K562 (cell line): ENCODE results near the gene KRT82. TPM values are rescaled to one million over a fixed set of nuclear protein-coding genes. Genes with fewer than 3 reads are reported as not detected.

Source experiments
- ATAC-seq: fragments of 200-7000 bp; cut with Tn5 transposase; 3 replicates; pipeline ENCODE4 v1.9.1; 2020; ENCODE audit warnings: moderate library complexity
- BruUV-seq: library from RNA; stranded (reverse); fragments of 400-500 nt; replicated peaks from 2 replicates; lab custom pipeline; 2021; lab: Mats Ljungman, UMichigan
- CTCF ChIA-PET: fragments of 300-600 bp; formaldehyde crosslinking; extraction: SDS; loops from one replicate; lab custom pipeline; 2021; ENCODE audit warnings: low intra/inter-chr PET ratio; lab: Yijun Ruan, JAX
- POLR2A ChIA-PET: fragments of 300-600, 350-650 bp; sonication (Branson Sonifier 250); formaldehyde crosslinking; extraction: SDS; loops from one replicate; lab custom pipeline; 2021; ENCODE audit warnings: antibody characterized with exemption, inconsistent platforms; lab: Yijun Ruan, JAX
- DNase-seq, 4 experiments: peaks; one replicate each; pipeline versions ENCODE4 v3.0.0 to v3.0.0-alpha.2; 2011 to 2018; ENCODE audit warnings: low spot score in 3 of 4, mixed read lengths in 3 of 4; ENCODE audit errors: extremely low read depth in 1 of 4
- FAIRE-seq: peaks from 2 replicates; lab custom pipeline; 2011; peaks lifted over from hg19 to GRCh38; lab: Jason Lieb, UNC
- H2AFZ ChIP-seq: 2 replicates; pipeline ENCODE4 v1.6.0; 2011; ENCODE audit warnings: low read depth, low read length, control low read depth, inconsistent platforms
- H3K27ac ChIP-seq: fragments of 200-600 bp; 3 replicates; pipeline ENCODE4 v1.8.0; 2011; ENCODE audit warnings: low read depth, mild to moderate bottlenecking, control low read depth, inconsistent platforms, low read length, moderate library complexity, mixed read lengths; ENCODE audit errors: extremely low read depth
- H3K27me3 ChIP-seq, 2 experiments: fragments of 300-600 bp in 1 of 2; 2 replicates in 1 of 2; 3 replicates in 1 of 2; pipeline versions ENCODE4 v1.6.0 to v1.8.0; 2011; ENCODE audit warnings: inconsistent platforms in 2 of 2, low read length in 2 of 2, mild to moderate bottlenecking in 1 of 2, mixed read lengths in 1 of 2, moderate library complexity in 1 of 2; ENCODE audit not compliant: control insufficient read depth in 2 of 2, insufficient read depth in 2 of 2
- H3K36me3 ChIP-seq: fragments of 300-600 bp; 3 replicates; pipeline ENCODE4 v1.8.0; 2011; ENCODE audit warnings: mild to moderate bottlenecking, low read length, inconsistent platforms; ENCODE audit not compliant: control insufficient read depth, insufficient read depth
- H3K4me1 ChIP-seq, 2 experiments: fragments of 200-600 bp in 1 of 2; replicated peaks in 1 of 2; 2 replicates in 1 of 2; 3 replicates in 1 of 2; pipeline versions ENCODE4 v1.5.1 to v1.8.0; 2011; ENCODE audit warnings: inconsistent platforms in 2 of 2, low read length in 2 of 2, mild to moderate bottlenecking in 1 of 2, mixed read lengths in 1 of 2, moderate library complexity in 1 of 2; ENCODE audit not compliant: control insufficient read depth in 2 of 2, insufficient read depth in 2 of 2
- H3K4me2 ChIP-seq: 2 replicates; pipeline ENCODE4 v1.6.1; 2011; ENCODE audit warnings: low read length, control low read depth, inconsistent platforms, mixed read lengths; ENCODE audit not compliant: insufficient read depth
- H3K4me3 ChIP-seq: fragments of 200-600 bp; sonication (generic), shearing (Covaris generic); 2 replicates; pipeline ENCODE4 v1.5.1; 2016; ENCODE audit warnings: control low read depth, inconsistent platforms
- H3K79me2 ChIP-seq: fragments of 200-600 bp; 3 replicates; pipeline ENCODE4 v1.8.0; 2011; ENCODE audit warnings: low read length, inconsistent platforms; ENCODE audit not compliant: control insufficient read depth, insufficient read depth
- H3K9ac ChIP-seq, 2 experiments: 2 replicates each; pipeline versions ENCODE4 v1.6.0 to v1.6.1; 2011; ENCODE audit warnings: low read depth in 2 of 2, low read length in 2 of 2, control low read depth in 1 of 2, inconsistent platforms in 1 of 2, mild to moderate bottlenecking in 1 of 2, mixed read lengths in 1 of 2; ENCODE audit not compliant: insufficient read depth in 1 of 2
- H3K9me1 ChIP-seq: one replicate; pipeline ENCODE4 v1.6.0; 2011; ENCODE audit warnings: inconsistent platforms, mild to moderate bottlenecking, low read length, moderate library complexity; ENCODE audit not compliant: control insufficient read depth, insufficient read depth
- H3K9me3 ChIP-seq: replicated peaks from 2 replicates; pipeline ENCODE4 v1.5.1; 2011; ENCODE audit warnings: low read depth, low read length, inconsistent platforms; ENCODE audit not compliant: control insufficient read depth, insufficient read depth
- H4K20me1 ChIP-seq: replicated peaks from 2 replicates; pipeline ENCODE4 v1.6.1; 2011; ENCODE audit warnings: low read length, inconsistent platforms, mixed read lengths; ENCODE audit not compliant: control insufficient read depth, insufficient read depth
- BCL6 ChIP-seq: fragments of 250-450 bp; sonication (Bioruptor Pico); IDR thresholded peaks from 2 replicates; pipeline ENCODE4 v1.4.0; 2020
- CEBPB ChIP-seq: fragments of 450-650 bp; IDR thresholded peaks from 2 replicates; pipeline ENCODE4 v1.6.1; 2016; ENCODE audit warnings: missing genetic modification characterization, missing compliant biosample characterization
- CEBPG ChIP-seq, 3 experiments: fragments of 200-800 bp in 1 of 3; sonication (Bioruptor generic) in 1 of 3; sonication (generic) in 1 of 3; formaldehyde crosslinking in 1 of 3; IDR thresholded peaks in 2 of 3; conservative IDR thresholded peaks in 1 of 3; 2 replicates each; pipeline versions ENCODE4 v1.6.1 to v1.8.0; 2016 to 2022; ENCODE audit warnings: missing compliant biosample characterization in 2 of 3, missing genetic modification characterization in 2 of 3, mild to moderate bottlenecking in 1 of 3, missing genetic modification reagents in 1 of 3
- CREB3L1 ChIP-seq: fragments of 450-650 bp; IDR thresholded peaks from 2 replicates; pipeline ENCODE4 v1.6.1; 2014; ENCODE audit warnings: low read depth, mild to moderate bottlenecking, moderate library complexity, borderline replicate concordance
- DEAF1 ChIP-seq: fragments of 450-650 bp; formaldehyde crosslinking; IDR thresholded peaks from 2 replicates; pipeline ENCODE4 v1.4.0; 2020; ENCODE audit warnings: mild to moderate bottlenecking, moderate library complexity
- MTF1 ChIP-seq: fragments of 250-450 bp; sonication (Bioruptor Pico); IDR thresholded peaks from 2 replicates; pipeline ENCODE4 v1.9.0; 2021; ENCODE audit warnings: moderate library complexity, mild to moderate bottlenecking, inconsistent platforms, borderline replicate concordance
- PML ChIP-seq: IDR thresholded peaks from 2 replicates; pipeline ENCODE4 v1.6.1; 2012; ENCODE audit warnings: low read length, inconsistent platforms
- RBFOX2 ChIP-seq: fragments of 200-400 bp; formaldehyde crosslinking; IDR thresholded peaks from 2 replicates; pipeline ENCODE4 v1.6.1; 2017; ENCODE audit warnings: low read depth, mild to moderate bottlenecking, low read length, moderate library complexity
- SMARCC2 ChIP-seq: fragments of 450-650 bp; IDR thresholded peaks from 2 replicates; pipeline ENCODE4 v1.6.1; 2017; ENCODE audit warnings: antibody characterized with exemption, moderate library complexity, mild to moderate bottlenecking, low read depth
- STAG1 ChIP-seq: sonication (generic); formaldehyde crosslinking; IDR thresholded peaks from 2 replicates; pipeline ENCODE4 v1.5.0; 2020; ENCODE audit warnings: missing genetic modification reagents, borderline replicate concordance
- ZNF740 ChIP-seq, 3 experiments: fragments of 200-800 bp in 1 of 3; sonication (Bioruptor generic) in 1 of 3; sonication (generic) in 1 of 3; formaldehyde crosslinking in 1 of 3; IDR thresholded peaks; 2 replicates each; pipeline versions ENCODE4 v1.6.1 to v1.8.0; 2016 to 2022; ENCODE audit warnings: mild to moderate bottlenecking in 2 of 3, missing compliant biosample characterization in 2 of 3, missing genetic modification characterization in 2 of 3, missing genetic modification reagents in 1 of 3
- WGBS: fragments of 100-300 bp; shearing (Covaris generic); methylation state at CpG from one replicate; pipeline ENCODE4 v1.1.6; 2016; ENCODE audit warnings: low coverage, mixed read lengths; ENCODE audit not compliant: insufficient coverage; ENCODE audit errors: missing lambda C conversion rate; 5-methylcytosine and 5-hydroxymethylcytosine counted together
- in situ Hi-C: fragments of 300-500 bp; cut with MboI; formaldehyde crosslinking; loops from 4 replicates; pipeline ENCODE4 v1.15.0; 2018; ENCODE audit warnings: inconsistent platforms, mixed read lengths
- intact Hi-C: fragments of 100-400 bp; cut with micrococcal nuclease; formaldehyde crosslinking; loops from 2 replicates; pipeline ENCODE4 v1.14.2; 2022
- polyA plus RNA-seq, 8 experiments: library from polyadenylated mRNA; depleted of rRNA in 4 of 8; stranded (reverse) in 5 of 8; unstranded in 3 of 8; fragments of >200 nt; fragmentation: Nextera tagmentation in 2 of 8; fragmentation: Illumina TruSeq in 1 of 8; extraction: Ambion mirVana in 2 of 8; extraction: Trizol in 1 of 8; gene quantifications; 2 replicates each; pipeline versions ENCODE4 v1.2.1 to v1.2.3, GENCODE V29; 2011 to 2014; ENCODE audit warnings: inconsistent platforms in 1 of 8, missing spikeins in 1 of 8
- total RNA-seq, 7 experiments: library from RNA; depleted of rRNA in 6 of 7; stranded (reverse); fragments of >200 nt in 6 of 7; fragmentation: Illumina TruSeq in 2 of 7; extraction: Trizol in 2 of 7; gene quantifications; 2 replicates each; pipeline versions ENCODE4 v1.2.1 to v1.2.3, GENCODE V29; 2011 to 2021; ENCODE audit warnings: low replicate concordance in 1 of 7
- TF ChIP-seq, protein P1 (sequence below): fragments of 250-450 bp; sonication (Bioruptor Pico); IDR thresholded peaks from 2 replicates; pipeline ENCODE4 v1.9.0; 2021; ENCODE audit warnings: mild to moderate bottlenecking, inconsistent platforms

KRT82 gene
- total and polyA plus RNA-seq, 9 of the 15 experiments (the other 6 are each of a cell fraction or from before 2014, with no cell fraction given), result not detected

GRCh38 chr12:52372216-52373154 lies 33.6 kb downstream of the KRT82 start:
- no peak overlapping the region for H2AFZ ChIP-seq
- intact Hi-C loops, result loop anchor here (5.0 to 10.0 kb wide), 2 partner anchors 500 to 612 kb away; no protein-coding TSS in a partner anchor
- no peak overlapping the region for H3K27ac ChIP-seq
- peak; percentile 78 for ATAC-seq
- peak; percentile 60 for FAIRE-seq
- H3K4me2 ChIP-seq, result no peak overlapping the region
- no TSS peak for BruUV-seq
- H3K4me3 ChIP-seq, result no peak overlapping the region
- no peak overlapping the region for H3K9ac ChIP-seq
- DNase-seq, result peak; percentile 57 to 71 (median 66)
- POLR2A ChIA-PET, result interaction anchor here (0.9 kb wide), 2 partner anchors 12 to 19 kb away, joined by 3 read pairs; no protein-coding TSS in a partner anchor
- 0 out of 2 replicates have a peak, but pooled peaks cover 2% of the 10 kb centered on the region for H4K20me1 ChIP-seq
- H3K9me1 ChIP-seq, result no peaks in the 10 kb centered on the region
- peaks cover 1 to 11% of the 10 kb centered on the region in 2 experiments; a peak in 4 of 5 replicates for H3K27me3 ChIP-seq
- in situ Hi-C loops, result no loop called here
- CTCF ChIA-PET, result interaction anchor here (0.8 to 2.9 kb wide), 3 partner anchors 216 to 608 kb away, joined by 3 to 25 read pairs (median 4); no protein-coding TSS in a partner anchor
- H3K36me3 ChIP-seq, result no peaks in the 10 kb centered on the region
- WGBS, result 0% methylated on average over 10 of the region's 10 CpGs
- H3K4me1 ChIP-seq, result no peaks in the 10 kb centered on the region
- no peaks in the 10 kb centered on the region for H3K9me3 ChIP-seq
- H3K79me2 ChIP-seq, result no peaks in the 10 kb centered on the region
- no peak for TF ChIP-seq CREB3L1
- TF ChIP-seq PML, result no peak
- no peak for TF ChIP-seq RBFOX2
- peak; percentile 33; the same call in 1 of the 2 replicates for TF ChIP-seq DEAF1 (CRISPR knock-in tag)
- TF ChIP-seq MTF1 (CRISPR knock-in tag), result no peak
- no peak for TF ChIP-seq BCL6 (CRISPR knock-in tag)
- TF ChIP-seq, protein P1, sequence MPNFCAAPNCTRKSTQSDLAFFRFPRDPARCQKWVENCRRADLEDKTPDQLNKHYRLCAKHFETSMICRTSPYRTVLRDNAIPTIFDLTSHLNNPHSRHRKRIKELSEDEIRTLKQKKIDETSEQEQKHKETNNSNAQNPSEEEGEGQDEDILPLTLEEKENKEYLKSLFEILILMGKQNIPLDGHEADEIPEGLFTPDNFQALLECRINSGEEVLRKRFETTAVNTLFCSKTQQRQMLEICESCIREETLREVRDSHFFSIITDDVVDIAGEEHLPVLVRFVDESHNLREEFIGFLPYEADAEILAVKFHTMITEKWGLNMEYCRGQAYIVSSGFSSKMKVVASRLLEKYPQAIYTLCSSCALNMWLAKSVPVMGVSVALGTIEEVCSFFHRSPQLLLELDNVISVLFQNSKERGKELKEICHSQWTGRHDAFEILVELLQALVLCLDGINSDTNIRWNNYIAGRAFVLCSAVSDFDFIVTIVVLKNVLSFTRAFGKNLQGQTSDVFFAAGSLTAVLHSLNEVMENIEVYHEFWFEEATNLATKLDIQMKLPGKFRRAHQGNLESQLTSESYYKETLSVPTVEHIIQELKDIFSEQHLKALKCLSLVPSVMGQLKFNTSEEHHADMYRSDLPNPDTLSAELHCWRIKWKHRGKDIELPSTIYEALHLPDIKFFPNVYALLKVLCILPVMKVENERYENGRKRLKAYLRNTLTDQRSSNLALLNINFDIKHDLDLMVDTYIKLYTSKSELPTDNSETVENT, result no peak
- no peak for TF ChIP-seq SMARCC2
- no peak for TF ChIP-seq CEBPG (CRISPR knock-in tag; IDR thresholded peaks at IDR 0.05)
- peak in 1 of 2 experiments; percentile 45; a peak in 1 of 4 replicates for TF ChIP-seq CEBPG (tag; conservative IDR thresholded peaks at IDR 0.05 in 1 of 2, IDR thresholded peaks at IDR 0.05 in 1 of 2)
- TF ChIP-seq ZNF740 (CRISPR knock-in tag; IDR thresholded peaks at IDR 0.05), result no peak
- TF ChIP-seq ZNF740 (tag; IDR thresholded peaks at IDR 0.05), result no peak
- peak; percentile 83; the same call in 1 of the 2 replicates for TF ChIP-seq STAG1
- peak; percentile 55; the same call in 1 of the 2 replicates for TF ChIP-seq CEBPB (tag)
